ENCODE data around the gene SLC38A4.

Gene SLC38A4

GRCh38 chr12:46839232-46839631 lies 13.4 kb upstream of the SLC38A4 start:
- Histone ChIP-seq H3K4me3 (ENCODE audit: insufficient read length, low read depth) (no peak overlapping the region), H3K9ac (ENCODE audit: insufficient read length, low read depth) (no peak overlapping the region), H3K9me3 (ENCODE audit: insufficient read depth, low read length) (no peaks in the 10 kb centered on the region), H3K36me3 (ENCODE audit: insufficient read depth, insufficient read length, low read length) (no peaks in the 10 kb centered on the region), H3K4me1 (ENCODE audit: insufficient read depth, insufficient read length) (no peaks in the 10 kb centered on the region), H3K27me3 (ENCODE audit: insufficient read depth, insufficient read length) (no peaks in the 10 kb centered on the region)
- TF ChIP-seq SUZ12 (IDR thresholded peaks at IDR 0.05; ENCODE audit: extremely low read depth, insufficient read depth, insufficient read length) (no peak), YY1 (IDR thresholded peaks at IDR 0.05; ENCODE audit: insufficient read depth, insufficient read length) (no peak), ZNF274 (IDR thresholded peaks at IDR 0.05; ENCODE audit: low read depth, low read length) (no peak)
- no peak for DNase-seq (ENCODE audit: low read depth, low spot score)

DNA sequence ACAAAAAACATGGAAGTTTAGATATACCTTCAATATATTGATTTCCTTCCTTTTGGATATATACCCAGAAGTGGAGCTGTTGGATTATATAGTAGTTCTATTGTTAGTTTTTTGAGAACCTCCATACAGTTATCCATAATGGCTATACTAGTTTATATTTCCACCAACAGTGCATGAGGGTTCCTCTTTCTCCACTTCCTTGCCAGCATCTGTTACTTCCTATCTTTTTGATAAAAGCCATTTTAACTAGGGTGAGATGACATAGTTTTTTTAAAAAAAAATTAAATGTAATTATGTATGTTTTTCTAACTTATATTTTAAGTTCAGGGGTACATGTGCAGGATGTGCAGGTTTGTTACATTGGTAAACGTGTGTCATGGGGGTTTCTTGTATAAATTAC lies 10.0 kb upstream of the SLC38A4 start:
- Histone ChIP-seq H3K4me3 (ENCODE audit: insufficient read length, low read depth) (no peak overlapping the region), H3K9me3 (ENCODE audit: insufficient read depth, low read length) (no peaks in the 10 kb centered on the region), H3K4me1 (ENCODE audit: insufficient read depth, insufficient read length) (no peaks in the 10 kb centered on the region), H3K27me3 (ENCODE audit: insufficient read depth, insufficient read length) (peaks cover 27% of the 10 kb centered on the region), H3K36me3 (ENCODE audit: insufficient read depth, insufficient read length, low read length) (no peaks in the 10 kb centered on the region), H3K9ac (ENCODE audit: insufficient read length, low read depth) (no peak overlapping the region)
- no peak for DNase-seq (ENCODE audit: low read depth, low spot score)
- TF ChIP-seq SUZ12 (IDR thresholded peaks at IDR 0.05; ENCODE audit: extremely low read depth, insufficient read depth, insufficient read length) (no peak), ZNF274 (IDR thresholded peaks at IDR 0.05; ENCODE audit: low read depth, low read length) (no peak), YY1 (IDR thresholded peaks at IDR 0.05; ENCODE audit: insufficient read depth, insufficient read length) (no peak)

DNA sequence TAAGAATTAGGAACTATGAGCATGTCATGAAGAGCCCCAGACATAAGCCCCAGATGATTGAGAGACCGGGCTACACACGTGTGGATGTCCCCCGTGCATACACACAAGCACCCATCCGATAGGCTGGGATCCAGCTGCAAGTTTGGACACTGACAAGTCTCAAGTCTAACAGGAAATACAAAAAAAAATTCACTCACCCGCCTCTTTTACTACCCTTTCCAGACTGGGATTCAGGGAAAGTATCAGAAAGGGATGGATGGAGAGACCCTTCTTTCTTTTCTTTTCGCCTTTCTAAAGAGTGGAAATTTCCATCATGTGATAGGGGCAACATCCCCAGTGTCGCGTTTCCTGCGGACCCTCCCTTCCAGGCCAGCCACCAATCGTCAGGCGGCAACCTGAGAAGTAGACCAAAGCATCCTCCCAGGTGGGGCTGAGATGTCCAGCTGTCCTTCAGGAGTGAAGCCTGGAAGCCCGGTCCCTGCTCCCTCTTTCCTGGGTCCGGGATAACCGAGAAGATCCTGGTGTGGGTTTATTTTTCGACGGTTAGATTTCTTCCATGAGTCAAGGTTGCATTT lies 6.4 kb upstream of the SLC38A4 start:
- DNase-seq (ENCODE audit: low read depth, low spot score): no peak
- Histone ChIP-seq H3K27me3 (ENCODE audit: insufficient read depth, insufficient read length) (peaks cover 56% of the 10 kb centered on the region), H3K36me3 (ENCODE audit: insufficient read depth, insufficient read length, low read length) (no peaks in the 10 kb centered on the region), H3K4me3 (ENCODE audit: insufficient read length, low read depth) (peak overlapping the region; percentile 56), H3K9ac (ENCODE audit: insufficient read length, low read depth) (no peak overlapping the region), H3K4me1 (ENCODE audit: insufficient read depth, insufficient read length) (no peaks in the 10 kb centered on the region), H3K9me3 (ENCODE audit: insufficient read depth, low read length) (no peaks in the 10 kb centered on the region)
- TF ChIP-seq ZNF274 (IDR thresholded peaks at IDR 0.05; ENCODE audit: low read depth, low read length) (no peak), SUZ12 (IDR thresholded peaks at IDR 0.05; ENCODE audit: extremely low read depth, insufficient read depth, insufficient read length) (no peak), YY1 (IDR thresholded peaks at IDR 0.05; ENCODE audit: insufficient read depth, insufficient read length) (no peak)

- H3K27me3 ChIP-seq (ENCODE audit: insufficient read depth, insufficient read length): peaks cover 62% of the 10 kb centered on the region
- H3K4me3 ChIP-seq (ENCODE audit: insufficient read length, low read depth): peak overlapping the region; percentile 56
- H3K4me1 ChIP-seq (ENCODE audit: insufficient read depth, insufficient read length): no peaks in the 10 kb centered on the region
- H3K9ac ChIP-seq (ENCODE audit: insufficient read length, low read depth): peak overlapping the region; percentile 65
- no peaks in the 10 kb centered on the region for H3K9me3 ChIP-seq (ENCODE audit: insufficient read depth, low read length)
- no peak for TF ChIP-seq ZNF274 (IDR thresholded peaks at IDR 0.05; ENCODE audit: low read depth, low read length)
- no peak for TF ChIP-seq SUZ12 (IDR thresholded peaks at IDR 0.05; ENCODE audit: extremely low read depth, insufficient read depth, insufficient read length)
- DNase-seq (ENCODE audit: low read depth, low spot score): no peak
- H3K36me3 ChIP-seq (ENCODE audit: insufficient read depth, insufficient read length, low read length): no peaks in the 10 kb centered on the region
Observed at GRCh38 chr12:46831335-46832129, 5.7 kb upstream of the SLC38A4 start.

- Histone ChIP-seq H3K9me3 (ENCODE audit: insufficient read depth, low read length) (no peaks in the 10 kb centered on the region), H3K27me3 (ENCODE audit: insufficient read depth, insufficient read length) (peaks cover 67% of the 10 kb centered on the region), H3K9ac (ENCODE audit: insufficient read length, low read depth) (peak overlapping the region; percentile 65), H3K4me1 (ENCODE audit: insufficient read depth, insufficient read length) (no peaks in the 10 kb centered on the region), H3K4me3 (ENCODE audit: insufficient read length, low read depth) (peak overlapping the region; percentile 56), H3K36me3 (ENCODE audit: insufficient read depth, insufficient read length, low read length) (no peaks in the 10 kb centered on the region)
- TF ChIP-seq SUZ12 (IDR thresholded peaks at IDR 0.05; ENCODE audit: extremely low read depth, insufficient read depth, insufficient read length): no peak
- no peak for TF ChIP-seq ZNF274 (IDR thresholded peaks at IDR 0.05; ENCODE audit: low read depth, low read length)
- TF ChIP-seq YY1 (IDR thresholded peaks at IDR 0.05; ENCODE audit: insufficient read depth, insufficient read length): no peak
- DNase-seq (ENCODE audit: low read depth, low spot score): no peak
Observed at GRCh38 chr12:46830731-46831334, 5.0 kb upstream of the SLC38A4 start.

DNA sequence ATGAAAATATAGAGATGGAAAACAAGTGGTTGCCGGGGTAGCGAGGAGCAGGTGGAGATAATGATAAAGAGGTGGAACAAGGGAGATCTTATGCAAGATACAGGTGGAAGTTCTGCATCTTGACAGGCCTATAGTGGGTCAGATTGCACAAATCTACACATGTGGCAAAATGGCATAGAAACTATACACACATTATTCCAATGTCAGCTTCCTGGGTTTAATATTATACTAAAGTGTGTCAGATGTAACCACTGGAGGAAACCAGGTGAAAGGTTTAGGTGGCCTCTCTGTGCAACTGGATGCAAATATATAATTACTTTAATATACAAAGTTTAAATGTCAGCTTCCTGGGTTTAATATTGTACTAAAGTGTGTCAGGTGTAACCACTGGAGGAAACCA lies 1.1 kb downstream of the SLC38A4 start:
- no peak for DNase-seq (ENCODE audit: low read depth, low spot score)
- Histone ChIP-seq H3K9me3 (ENCODE audit: insufficient read depth, low read length) (no peaks in the 10 kb centered on the region), H3K9ac (ENCODE audit: insufficient read length, low read depth) (no peak overlapping the region), H3K36me3 (ENCODE audit: insufficient read depth, insufficient read length, low read length) (no peaks in the 10 kb centered on the region), H3K4me3 (ENCODE audit: insufficient read length, low read depth) (no peak overlapping the region), H3K27me3 (ENCODE audit: insufficient read depth, insufficient read length) (peaks cover 45% of the 10 kb centered on the region), H3K4me1 (ENCODE audit: insufficient read depth, insufficient read length) (no peaks in the 10 kb centered on the region)
- TF ChIP-seq SUZ12 (IDR thresholded peaks at IDR 0.05; ENCODE audit: extremely low read depth, insufficient read depth, insufficient read length) (no peak), ZNF274 (IDR thresholded peaks at IDR 0.05; ENCODE audit: low read depth, low read length) (no peak), YY1 (IDR thresholded peaks at IDR 0.05; ENCODE audit: insufficient read depth, insufficient read length) (no peak)

GRCh38 chr12:46818642-46819041 lies 7.2 kb downstream of the SLC38A4 start:
- Histone ChIP-seq H3K27me3 (ENCODE audit: insufficient read depth, insufficient read length) (no peaks in the 10 kb centered on the region), H3K9me3 (ENCODE audit: insufficient read depth, low read length) (no peaks in the 10 kb centered on the region), H3K36me3 (ENCODE audit: insufficient read depth, insufficient read length, low read length) (no peaks in the 10 kb centered on the region), H3K4me1 (ENCODE audit: insufficient read depth, insufficient read length) (no peaks in the 10 kb centered on the region), H3K4me3 (ENCODE audit: insufficient read length, low read depth) (no peak overlapping the region), H3K9ac (ENCODE audit: insufficient read length, low read depth) (no peak overlapping the region)
- no peak for DNase-seq (ENCODE audit: low read depth, low spot score)
- TF ChIP-seq ZNF274 (IDR thresholded peaks at IDR 0.05; ENCODE audit: low read depth, low read length) (no peak), YY1 (IDR thresholded peaks at IDR 0.05; ENCODE audit: insufficient read depth, insufficient read length) (no peak), SUZ12 (IDR thresholded peaks at IDR 0.05; ENCODE audit: extremely low read depth, insufficient read depth, insufficient read length) (no peak)

Measured in NT2/D1 (cell line).